Measurements from ENCODE around the gene NF1. TPM values are rescaled to one million over a fixed set of nuclear protein-coding genes. Genes with fewer than 3 reads are reported as not detected.

The NF1 gene
- total RNA-seq, 4 donors from 2014 or later = 15.6 to 48.4 (median 26.9) TPM

- Histone ChIP-seq H3K4me3 (no peak overlapping the region), H3K27ac (peak overlapping the region; percentile 51 to 78 (median 61)), H3K4me1 (peaks cover 0 to 26% (median 11%) of the 10 kb centered on the region in 3 donors), H3K9me3 (no peaks in the 10 kb centered on the region), H3K27me3 (no peaks in the 10 kb centered on the region), H3K36me3 (no peaks in the 10 kb centered on the region)
- intact Hi-C loops (cut with DNase I) = no loop called here
- no peak for DNase-seq
- no peak for TF ChIP-seq POLR2A (IDR thresholded peaks at IDR 0.05)
- WGBS, 2 donors = 57 to 70% methylated on average over 2 of the region's 2 CpGs
These were observed 43.3 kb upstream of the NF1 start for GRCh38 chr17:31051506-31051905.

GRCh38 chr17:31052187-31052889, 42.4 kb upstream of the NF1 start:
- no peak for DNase-seq
- peak overlapping the region; percentile 51 to 78 (median 61) for H3K27ac ChIP-seq
- H3K9me3 ChIP-seq = no peaks in the 10 kb centered on the region
- no peaks in the 10 kb centered on the region for H3K36me3 ChIP-seq
- peaks cover 0 to 26% (median 11%) of the 10 kb centered on the region in 3 donors for H3K4me1 ChIP-seq
- TF ChIP-seq POLR2A (IDR thresholded peaks at IDR 0.05) (no peak), CTCF (IDR thresholded peaks at IDR 0.05) (no peak)
- no peaks in the 10 kb centered on the region for H3K27me3 ChIP-seq
- 26 to 28% methylated on average over 9 of the region's 9 CpGs for WGBS, 2 donors
- intact Hi-C loops (cut with DNase I) = no loop called here
- peak overlapping the region in 1 of 4 donors; percentile 0 for H3K4me3 ChIP-seq

DNA sequence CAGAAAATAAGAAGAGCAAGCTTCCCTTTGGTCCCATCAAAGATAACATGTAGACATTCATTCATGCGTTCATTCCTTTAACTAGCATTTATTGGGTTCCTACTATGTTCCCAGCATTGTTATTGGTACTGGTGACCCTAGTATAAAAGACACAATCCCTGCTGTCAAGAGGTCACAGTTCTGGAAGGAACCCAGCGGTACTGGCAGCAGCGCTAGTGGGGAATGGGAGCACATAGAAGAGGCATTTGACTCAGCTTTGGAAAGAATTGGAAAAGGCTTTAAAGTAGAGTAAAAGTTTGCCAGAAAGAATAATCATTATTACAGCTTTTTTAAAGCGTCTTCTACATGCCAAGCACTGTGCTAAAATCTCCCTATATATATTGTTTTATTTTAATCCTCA, 41.7 kb upstream of the NF1 start:
- H3K27me3 ChIP-seq = no peaks in the 10 kb centered on the region
- peaks cover 0 to 26% (median 11%) of the 10 kb centered on the region in 3 donors for H3K4me1 ChIP-seq
- 91 to 92% methylated on average over 4 of the region's 4 CpGs for WGBS, 2 donors
- H3K9me3 ChIP-seq = no peaks in the 10 kb centered on the region
- TF ChIP-seq CTCF (IDR thresholded peaks at IDR 0.05) = no peak
- TF ChIP-seq POLR2A (IDR thresholded peaks at IDR 0.05) = no peak
- DNase-seq = no peak
- H3K27ac ChIP-seq = peak overlapping the region in 3 of 4 donors; percentile 51 to 78 (median 58)
- intact Hi-C loops (cut with DNase I) = no loop called here
- no peaks in the 10 kb centered on the region for H3K36me3 ChIP-seq
- H3K4me3 ChIP-seq = no peak overlapping the region

- Histone ChIP-seq H3K27ac (no peak overlapping the region), H3K27me3 (no peaks in the 10 kb centered on the region), H3K9me3 (no peaks in the 10 kb centered on the region), H3K4me1 (peaks cover 0 to 26% (median 11%) of the 10 kb centered on the region in 3 donors), H3K4me3 (no peak overlapping the region), H3K36me3 (no peaks in the 10 kb centered on the region)
- TF ChIP-seq POLR2A (IDR thresholded peaks at IDR 0.05) (no peak), CTCF (IDR thresholded peaks at IDR 0.05) (no peak)
- intact Hi-C loops (cut with DNase I) = no loop called here
- 80 to 88% methylated on average over 2 to 3 of the region's 3 CpGs for WGBS, 2 donors
- DNase-seq = no peak
These were observed 40.0 kb upstream of the NF1 start for GRCh38 chr17:31054761-31055160.

- Histone ChIP-seq H3K4me1 (no peaks in the 10 kb centered on the region), H3K4me3 (no peak overlapping the region), H3K27me3 (no peaks in the 10 kb centered on the region), H3K36me3 (no peaks in the 10 kb centered on the region), H3K27ac (no peak overlapping the region), H3K9me3 (no peaks in the 10 kb centered on the region)
- intact Hi-C loops (cut with DNase I) = no loop called here
- no peak for DNase-seq
- TF ChIP-seq POLR2A (IDR thresholded peaks at IDR 0.05) = no peak
- TF ChIP-seq CTCF (IDR thresholded peaks at IDR 0.05) = no peak
- WGBS, 2 donors = 87 to 94% methylated on average over 2 of the region's 2 CpGs
These were observed 35.8 kb upstream of the NF1 start for GRCh38 chr17:31058976-31059375.
